ENCODE data around the gene GALNT13. TPM values are rescaled to one million over a fixed set of nuclear protein-coding genes. Genes with fewer than 3 reads are reported as not detected.

Gene GALNT13
- total RNA-seq, 2 donors from 2014 or later = 6.0 to 9.8 TPM

DNA sequence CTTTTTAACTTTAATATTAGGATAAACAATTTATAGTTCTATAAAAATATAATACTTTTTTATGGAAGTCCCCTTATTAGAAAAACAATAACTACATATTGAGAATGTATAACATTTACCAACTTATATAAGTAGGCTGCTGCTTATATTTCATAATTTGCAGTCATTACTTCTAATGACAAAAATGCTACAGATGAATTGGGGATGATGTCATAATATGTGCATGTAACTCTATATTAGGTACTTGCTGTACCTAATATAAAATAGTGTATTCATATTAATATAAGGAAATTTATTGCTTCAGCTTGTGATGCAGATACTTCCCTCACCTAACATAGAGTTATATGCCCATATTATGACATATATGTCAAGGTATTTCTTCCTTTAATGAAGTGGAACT lies 100.7 kb downstream of the GALNT13 start:
- H3K4me1 ChIP-seq (ENCODE audit: control insufficient read depth, insufficient read depth, low read length) = no peaks in the 10 kb centered on the region
- H3K4me3 ChIP-seq (ENCODE audit: low read length) = no peak overlapping the region
- TF ChIP-seq CTCF (conservative IDR thresholded peaks at IDR 0.05) = no peak
- peaks cover 2% of the 10 kb centered on the region for H3K4me1 Mint-ChIP-seq
- H3K27ac Mint-ChIP-seq = no peak overlapping the region
- no peak overlapping the region for H3K9ac ChIP-seq (ENCODE audit: extremely low read depth, low read length, poor library complexity, severe bottlenecking)
- H3K36me3 ChIP-seq (ENCODE audit: control insufficient read depth, insufficient read depth, low read length) = no peaks in the 10 kb centered on the region
- no peaks in the 10 kb centered on the region for H3K27me3 ChIP-seq (ENCODE audit: control insufficient read depth, insufficient read depth, low read length, poor library complexity, severe bottlenecking)
- no peaks in the 10 kb centered on the region for H3K9me3 ChIP-seq (ENCODE audit: control insufficient read depth, low read length)
- H3K27me3 Mint-ChIP-seq (ENCODE audit: insufficient read depth) = no peaks in the 10 kb centered on the region
- no peak overlapping the region for H3K27ac ChIP-seq (ENCODE audit: low read depth, low read length)
- no peaks in the 10 kb centered on the region for H3K9me3 Mint-ChIP-seq
- no peak for DNase-seq
- no peak overlapping the region for H3K4me3 Mint-ChIP-seq
- no peaks in the 10 kb centered on the region for H3K36me3 Mint-ChIP-seq (ENCODE audit: low read depth)

GRCh38 chr2:153986488-153987229 lies 114.9 kb downstream of the GALNT13 start:
- Mint-ChIP-seq H3K27ac (peak overlapping the region; percentile 6), H3K36me3 (ENCODE audit: low read depth) (no peaks in the 10 kb centered on the region), H3K4me3 (no peak overlapping the region), H3K9me3 (no peaks in the 10 kb centered on the region), H3K27me3 (ENCODE audit: insufficient read depth) (no peaks in the 10 kb centered on the region), H3K4me1 (peaks cover 8% of the 10 kb centered on the region)
- Histone ChIP-seq H3K9me3 (ENCODE audit: control insufficient read depth, low read length) (no peaks in the 10 kb centered on the region), H3K4me3 (ENCODE audit: low read length) (no peak overlapping the region), H3K36me3 (ENCODE audit: control insufficient read depth, insufficient read depth, low read length) (no peaks in the 10 kb centered on the region), H3K27ac (ENCODE audit: low read depth, low read length) (no peak overlapping the region), H3K4me1 (ENCODE audit: control insufficient read depth, insufficient read depth, low read length) (no peaks in the 10 kb centered on the region), H3K9ac (ENCODE audit: extremely low read depth, low read length, poor library complexity, severe bottlenecking) (no peak overlapping the region), H3K27me3 (ENCODE audit: control insufficient read depth, insufficient read depth, low read length, poor library complexity, severe bottlenecking) (no peaks in the 10 kb centered on the region)
- 61 to 62% methylated on average over 3 to 7 of the region's 9 CpGs for WGBS, 2 experiments (ENCODE audit: insufficient coverage in 1 of 2, insufficient read length in 1 of 2)
- DNase-seq = no peak
- no peak for TF ChIP-seq CTCF (conservative IDR thresholded peaks at IDR 0.05)

GRCh38 chr2:153990771-153991170 lies 119.0 kb downstream of the GALNT13 start:
- no peak for TF ChIP-seq CTCF (conservative IDR thresholded peaks at IDR 0.05)
- Mint-ChIP-seq H3K27me3 (ENCODE audit: insufficient read depth) (no peaks in the 10 kb centered on the region), H3K4me3 (no peak overlapping the region), H3K27ac (no peak overlapping the region), H3K9me3 (peaks cover 9% of the 10 kb centered on the region), H3K36me3 (ENCODE audit: low read depth) (no peaks in the 10 kb centered on the region), H3K4me1 (peaks cover 8% of the 10 kb centered on the region)
- H3K9me3 ChIP-seq (ENCODE audit: control insufficient read depth, low read length) = no peaks in the 10 kb centered on the region
- no peak for DNase-seq
- H3K36me3 ChIP-seq (ENCODE audit: control insufficient read depth, insufficient read depth, low read length) = no peaks in the 10 kb centered on the region
- H3K4me1 ChIP-seq (ENCODE audit: control insufficient read depth, insufficient read depth, low read length) = no peaks in the 10 kb centered on the region
- H3K9ac ChIP-seq (ENCODE audit: extremely low read depth, low read length, poor library complexity, severe bottlenecking) = no peak overlapping the region
- no peaks in the 10 kb centered on the region for H3K27me3 ChIP-seq (ENCODE audit: control insufficient read depth, insufficient read depth, low read length, poor library complexity, severe bottlenecking)
- no peak overlapping the region for H3K4me3 ChIP-seq (ENCODE audit: low read length)
- no peak overlapping the region for H3K27ac ChIP-seq (ENCODE audit: low read depth, low read length)
